GM21723 (cell line): Measurements from ENCODE around the gene RBMS3.

Experiments used
- ATAC-seq: cut with Tn5 transposase; IDR thresholded peaks from one replicate; pipeline ENCODE4 v1.9.1; 2021; ENCODE audit warnings: mild to moderate bottlenecking, moderate library complexity; ENCODE audit not compliant: unreplicated experiment

The RBMS3 gene

GRCh38 chr3:29426302-29427226 lies 145.7 kb downstream of the RBMS3 start:
- ATAC-seq, result no peak

DNA sequence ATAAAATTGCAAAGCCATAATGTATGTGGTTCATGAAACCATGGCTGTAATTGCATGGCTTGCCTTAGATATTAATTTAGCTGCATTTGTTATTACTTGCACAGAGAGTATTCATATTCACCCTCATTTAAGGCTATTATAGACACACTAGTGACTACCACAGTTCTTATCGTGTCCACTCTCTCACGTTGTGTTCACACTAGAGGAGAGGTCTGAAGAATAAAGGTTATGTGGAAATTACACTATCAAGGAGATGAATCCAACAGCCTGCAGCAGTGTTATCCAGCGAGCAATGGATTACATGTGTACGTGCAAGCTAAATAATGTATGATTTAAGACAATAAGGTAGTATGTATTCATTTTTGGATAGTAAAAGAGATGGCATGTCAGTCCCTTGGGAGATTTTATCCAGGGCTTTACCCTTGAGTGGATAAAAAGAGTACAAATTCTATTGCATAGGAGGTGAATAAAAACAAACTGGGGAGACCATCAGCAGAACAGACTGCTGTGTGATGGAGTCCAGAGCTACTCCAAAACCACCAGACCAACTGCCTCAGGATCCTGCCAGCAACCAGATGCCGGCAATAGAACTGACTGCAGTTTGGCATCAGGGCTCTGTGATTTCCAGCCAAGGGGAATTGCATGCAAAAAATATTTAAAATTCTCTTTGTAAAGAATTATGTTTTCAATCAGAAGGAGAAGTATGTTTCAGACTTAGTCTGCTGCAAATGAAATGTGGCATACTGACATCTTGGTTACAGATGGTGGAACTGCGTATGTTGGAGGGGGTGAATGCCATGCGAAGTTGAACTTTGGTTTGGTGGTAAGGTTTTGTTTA lies 146.6 kb downstream of the RBMS3 start:
- ATAC-seq, result no peak

DNA sequence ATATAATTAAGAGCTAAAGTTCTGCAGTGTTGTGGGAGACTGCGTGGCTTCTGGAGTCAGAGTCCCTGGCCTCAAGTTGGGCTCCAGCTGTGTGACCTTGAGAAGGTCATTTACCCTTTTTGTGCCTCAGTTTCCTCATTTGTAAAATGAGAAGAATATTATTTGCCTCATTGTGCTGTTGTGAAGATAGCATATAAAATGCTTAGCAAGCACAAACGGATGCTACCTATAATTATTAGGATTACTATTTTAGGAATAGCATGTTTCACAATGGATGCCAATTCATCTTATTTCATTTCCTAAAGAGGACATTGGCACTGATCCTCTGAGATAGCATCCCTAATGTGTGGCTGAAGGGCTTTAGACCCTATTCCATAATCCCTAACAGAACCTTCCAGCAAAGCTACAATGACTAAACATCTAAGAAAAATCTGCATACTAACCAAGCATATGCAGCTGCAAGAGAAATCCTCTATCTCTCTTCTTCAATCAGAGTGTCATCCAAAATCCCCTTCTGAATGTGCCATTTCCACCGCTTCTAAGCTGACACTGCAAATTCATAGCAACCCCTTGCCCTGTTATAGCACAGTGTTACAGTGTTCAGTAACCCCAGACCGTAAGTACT lies 148.3 kb downstream of the RBMS3 start:
- ATAC-seq, result no peak

- no peak for ATAC-seq
Observed at GRCh38 chr3:29430558-29430971, 149.7 kb downstream of the RBMS3 start.

DNA sequence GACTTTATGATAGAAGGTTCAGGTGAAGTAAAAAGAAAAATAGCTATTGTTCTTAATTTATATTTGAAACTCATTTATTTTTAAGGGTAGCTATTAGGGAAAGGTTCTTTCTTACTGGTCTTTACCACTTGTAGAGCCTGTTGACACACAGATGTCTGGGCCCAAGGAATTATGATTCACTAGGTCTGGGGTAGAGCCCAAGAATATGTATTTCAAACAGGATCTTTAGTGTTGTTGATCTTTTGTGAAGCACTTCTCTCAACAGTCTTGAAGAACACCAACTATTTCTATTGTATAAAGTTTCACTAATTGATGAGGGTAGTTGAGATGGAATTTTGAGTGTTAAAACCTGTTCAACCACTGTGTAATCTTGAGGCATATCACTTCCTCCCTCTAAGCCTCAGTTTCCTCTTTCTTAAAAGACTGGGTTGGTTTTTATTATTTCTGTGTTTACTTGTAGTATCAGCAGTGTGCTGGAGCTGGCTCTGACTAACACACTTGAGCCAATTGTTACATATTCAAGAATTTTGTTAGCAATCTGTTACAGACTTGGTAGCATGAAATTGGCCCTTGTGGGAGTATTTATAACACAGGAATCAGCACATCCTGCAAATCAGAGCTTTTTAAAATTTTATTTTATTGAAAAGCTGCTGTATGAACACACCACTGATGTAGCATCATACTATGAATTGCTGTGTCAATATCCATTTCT lies 155.9 kb downstream of the RBMS3 start:
- ATAC-seq, result no peak

- no peak for ATAC-seq
Observed at GRCh38 chr3:29438580-29438979, 157.7 kb downstream of the RBMS3 start.

GRCh38 chr3:29440413-29441305 lies 159.8 kb downstream of the RBMS3 start:
- no peak for ATAC-seq

GRCh38 chr3:29441422-29441821 lies 160.6 kb downstream of the RBMS3 start:
- ATAC-seq, result no peak

GRCh38 chr3:29447946-29448627 lies 167.2 kb downstream of the RBMS3 start:
- ATAC-seq, result no peak

GRCh38 chr3:29451920-29452319 lies 171.0 kb downstream of the RBMS3 start:
- no peak for ATAC-seq

GRCh38 chr3:29452934-29453283 lies 172.0 kb downstream of the RBMS3 start:
- ATAC-seq, result no peak

DNA sequence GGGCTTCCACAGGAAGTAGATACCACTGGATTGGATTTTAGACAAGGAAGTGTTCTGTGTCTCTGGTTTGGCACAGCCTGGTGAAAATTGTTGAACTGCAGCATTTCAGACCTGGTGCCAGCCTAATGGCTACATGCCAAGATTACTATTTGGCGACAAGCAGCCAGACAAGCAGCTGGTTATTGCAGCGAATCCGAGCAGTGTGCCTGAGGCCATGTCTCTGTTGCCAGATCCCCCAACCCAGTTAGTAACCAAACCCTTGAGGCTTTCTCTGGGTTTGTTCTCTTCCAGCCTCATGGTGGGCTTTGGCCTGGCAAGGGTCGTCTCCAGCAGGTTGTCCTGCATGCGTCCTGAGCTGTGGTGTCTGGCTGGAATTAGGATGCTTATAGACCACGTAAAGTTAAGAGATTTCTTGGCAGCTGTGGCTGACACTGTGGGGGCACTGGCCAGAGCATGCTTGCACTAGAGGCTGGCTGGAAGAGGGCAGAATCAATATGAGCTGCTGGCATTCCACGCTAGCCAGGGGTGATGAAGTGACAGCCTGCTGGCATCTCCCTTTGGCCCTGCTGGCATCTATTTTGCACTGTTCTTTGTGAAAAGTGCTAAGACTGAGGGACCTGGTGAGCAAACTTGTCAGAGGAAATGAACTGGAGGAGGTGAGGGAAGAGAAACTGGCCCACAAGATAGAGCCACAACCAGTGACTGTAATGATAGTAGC lies 172.6 kb downstream of the RBMS3 start:
- ATAC-seq, result no peak

- no peak for ATAC-seq
Observed at GRCh38 chr3:29454161-29454611, 173.3 kb downstream of the RBMS3 start.

DNA sequence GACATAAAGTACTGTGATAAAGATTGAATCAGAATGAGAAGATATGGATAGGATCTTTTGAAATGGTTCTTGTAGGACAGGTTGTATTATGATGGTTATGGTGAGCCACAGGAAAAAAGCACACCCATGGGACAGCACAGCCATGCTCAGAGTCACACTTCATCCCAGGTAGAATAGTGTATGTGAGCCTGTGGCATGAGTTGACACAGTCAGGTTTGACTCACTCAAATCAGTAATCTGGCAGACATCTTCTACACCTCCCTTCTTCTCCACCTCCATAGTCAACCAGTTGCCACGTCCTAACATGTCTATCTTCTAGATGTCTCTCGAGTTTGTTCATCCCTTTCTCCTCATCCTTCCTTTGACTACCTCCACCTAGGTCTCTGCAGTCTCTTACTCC lies 176.0 kb downstream of the RBMS3 start:
- ATAC-seq, result no peak

- no peak for ATAC-seq
Observed at GRCh38 chr3:29463304-29463703, 182.4 kb downstream of the RBMS3 start.

- ATAC-seq, result no peak
Observed at GRCh38 chr3:29465836-29466235, 185.0 kb downstream of the RBMS3 start.

DNA sequence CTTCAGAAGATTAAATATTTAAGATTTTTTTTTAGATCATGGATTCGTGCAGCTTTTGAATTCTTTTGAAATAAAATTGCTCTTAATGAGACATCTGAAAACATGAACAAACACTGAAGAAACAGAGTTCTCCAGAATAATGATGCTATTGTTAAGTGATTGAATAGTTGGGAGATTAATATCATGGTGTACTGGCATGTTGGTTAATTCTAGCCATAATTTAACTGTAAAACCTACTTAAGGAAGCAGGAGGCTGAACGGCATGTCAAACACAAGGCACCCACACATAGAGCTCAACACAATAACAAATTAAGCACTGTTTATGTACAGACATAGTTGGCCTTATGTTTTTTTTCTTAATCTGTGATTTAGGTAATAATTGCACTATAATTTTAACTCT lies 185.6 kb downstream of the RBMS3 start:
- ATAC-seq, result no peak

- ATAC-seq, result no peak
Observed at GRCh38 chr3:29468187-29468586, 187.3 kb downstream of the RBMS3 start.
